ENCODE data around the gene RSBN1.

DNA sequence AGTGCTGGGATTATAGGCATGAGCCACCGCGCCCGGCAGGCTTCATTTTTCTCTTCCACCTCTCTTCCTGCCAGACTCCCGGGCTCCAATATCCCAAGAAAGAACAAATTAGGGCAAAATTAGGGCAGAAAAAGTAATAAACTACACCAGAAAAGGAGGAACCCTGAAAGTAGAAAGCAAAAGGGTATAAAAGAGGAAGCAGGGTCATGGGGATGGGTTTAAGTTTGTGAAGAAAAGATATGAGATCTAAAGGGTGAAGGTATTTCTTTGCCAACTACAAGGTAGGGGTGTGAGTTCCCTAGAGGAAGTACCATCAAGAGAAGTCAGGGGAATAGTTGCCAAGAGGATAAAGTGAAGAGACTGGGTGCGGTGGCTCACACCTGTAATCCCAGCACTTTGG lies 49.4 kb upstream of the RSBN1 start:
- TF ChIP-seq, protein P1, sequence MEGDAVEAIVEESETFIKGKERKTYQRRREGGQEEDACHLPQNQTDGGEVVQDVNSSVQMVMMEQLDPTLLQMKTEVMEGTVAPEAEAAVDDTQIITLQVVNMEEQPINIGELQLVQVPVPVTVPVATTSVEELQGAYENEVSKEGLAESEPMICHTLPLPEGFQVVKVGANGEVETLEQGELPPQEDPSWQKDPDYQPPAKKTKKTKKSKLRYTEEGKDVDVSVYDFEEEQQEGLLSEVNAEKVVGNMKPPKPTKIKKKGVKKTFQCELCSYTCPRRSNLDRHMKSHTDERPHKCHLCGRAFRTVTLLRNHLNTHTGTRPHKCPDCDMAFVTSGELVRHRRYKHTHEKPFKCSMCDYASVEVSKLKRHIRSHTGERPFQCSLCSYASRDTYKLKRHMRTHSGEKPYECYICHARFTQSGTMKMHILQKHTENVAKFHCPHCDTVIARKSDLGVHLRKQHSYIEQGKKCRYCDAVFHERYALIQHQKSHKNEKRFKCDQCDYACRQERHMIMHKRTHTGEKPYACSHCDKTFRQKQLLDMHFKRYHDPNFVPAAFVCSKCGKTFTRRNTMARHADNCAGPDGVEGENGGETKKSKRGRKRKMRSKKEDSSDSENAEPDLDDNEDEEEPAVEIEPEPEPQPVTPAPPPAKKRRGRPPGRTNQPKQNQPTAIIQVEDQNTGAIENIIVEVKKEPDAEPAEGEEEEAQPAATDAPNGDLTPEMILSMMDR (IDR thresholded peaks at IDR 0.05): no peak
- TF ChIP-seq POLR2AphosphoS5 (IDR thresholded peaks at IDR 0.05): no peak
